Esophagus squamous epithelium (tissue), 5 donors: ENCODE measurements around the gene DLG4. TPM values are rescaled to one million over a fixed set of nuclear protein-coding genes. Genes with fewer than 3 reads are reported as not detected.
"Not testable (repeated sequence)": the region's sequence is repeated elsewhere in the genome, so short reads cannot be mapped to it uniquely, and the experiment has no call there.

Source experiments
- DNase-seq: peaks from one replicate; lab custom pipeline; 2025; lab: John Stamatoyannopoulos, UW
- H3K27ac ChIP-seq, 4 donors: fragments of 200-600 bp; sonication (generic); one replicate each; pipeline ENCODE4 v1.5.1; 2016 to 2019; ENCODE audit warnings: mild to moderate bottlenecking in 1 of 4
- H3K27me3 ChIP-seq, 4 donors: fragments of 200-600 bp; sonication (generic); 1 replicate in 3 of 4; 2 replicates in 1 of 4; pipeline versions ENCODE4 v1.5.1 to v1.6.0; 2017 to 2021; ENCODE audit warnings: antibody characterized with exemption in 1 of 4
- H3K36me3 ChIP-seq, 3 donors: fragments of 200-600 bp; sonication (generic); one replicate each; pipeline ENCODE4 v1.5.1; 2016 to 2019
- H3K4me1 ChIP-seq, 3 donors: fragments of 200-600 bp; sonication (generic); one replicate each; pipeline ENCODE4 v1.5.1; 2017 to 2019
- H3K4me3 ChIP-seq, 4 donors: fragments of 200-600 bp; sonication (generic); 1 replicate in 3 of 4; 2 replicates in 1 of 4; pipeline ENCODE4 v1.5.1; 2016 to 2019; ENCODE audit warnings: mild to moderate bottlenecking in 2 of 4, moderate library complexity in 1 of 4
- H3K9me3 ChIP-seq, 3 donors: fragments of 200-600 bp; sonication (generic); one replicate each; pipeline ENCODE4 v1.5.1; 2016 to 2019
- CTCF ChIP-seq, 6 experiments: fragments of 450-650 bp in 4 of 6; fragments of 200-600 bp in 2 of 6; sonication (generic) in 2 of 6; IDR thresholded peaks; one replicate each; pipeline ENCODE4 v1.5.1; 2016 to 2019; ENCODE audit warnings: antibody characterized with exemption in 6 of 6, mild to moderate bottlenecking in 4 of 6, moderate library complexity in 4 of 6
- POLR2A ChIP-seq, 4 donors: fragments of 450-650 bp; IDR thresholded peaks; one replicate each; pipeline ENCODE4 v1.6.1; 2017; ENCODE audit warnings: antibody characterized with exemption in 4 of 4, mild to moderate bottlenecking in 4 of 4, moderate library complexity in 3 of 4
- WGBS, 2 donors: methylation state at CpG; one replicate each; pipeline ENCODE4 v1.1.5; 2018; 5-methylcytosine and 5-hydroxymethylcytosine counted together
- intact Hi-C: fragments of 100-400 bp; cut with DNase I; formaldehyde crosslinking; loops from one replicate; pipeline ENCODE4 v1.15.0; 2022
- total RNA-seq, 4 donors: library from RNA; depleted of rRNA; stranded (reverse); fragments of >200 nt; gene quantifications; one replicate each; pipeline ENCODE4 v1.1.0, GENCODE V29; 2016
- donor health status: DM: yes; HTN: yes; CAD: no.

The DLG4 gene
- total RNA-seq, 4 donors from 2014 or later = 2.6 to 13.9 (median 6.0) TPM

DNA sequence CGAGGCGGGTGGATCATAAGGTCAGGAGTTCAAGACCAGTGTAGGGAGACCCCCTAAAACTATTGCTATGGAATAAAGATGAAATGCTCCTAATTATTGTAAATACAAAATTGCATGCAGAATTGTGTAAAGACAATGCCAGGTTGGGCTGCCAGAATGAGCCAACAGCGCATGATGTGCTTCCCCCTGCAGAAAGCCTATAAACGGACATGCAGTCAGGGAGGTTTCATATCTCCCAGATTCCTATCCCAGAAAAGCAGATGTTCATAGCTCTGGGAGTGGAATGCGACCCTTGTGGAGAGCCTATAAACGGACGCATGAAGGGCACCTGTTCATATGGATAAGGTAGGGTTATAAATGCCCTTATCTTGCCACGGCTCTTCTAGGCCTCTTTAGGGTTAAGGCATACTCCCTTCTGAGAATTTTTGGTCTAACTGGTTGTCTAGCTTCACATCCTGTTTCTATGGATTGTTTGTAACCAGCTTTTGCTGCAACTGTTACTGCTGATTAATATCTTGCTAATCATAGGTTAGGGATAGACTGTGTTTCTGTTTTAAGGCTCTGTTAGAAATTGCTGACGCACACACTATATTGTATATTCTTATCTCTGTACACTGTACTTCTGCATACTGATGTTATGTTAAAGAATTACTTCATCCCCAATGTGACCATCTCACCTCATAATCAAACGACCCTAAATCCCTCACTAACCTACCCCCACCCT lies 50.6 kb downstream of the DLG4 start:
- WGBS, 2 donors = 78 to 82% methylated on average over 10 of the region's 10 CpGs
- intact Hi-C loops, H3K27ac ChIP-seq: not testable (repeated sequence)

DNA sequence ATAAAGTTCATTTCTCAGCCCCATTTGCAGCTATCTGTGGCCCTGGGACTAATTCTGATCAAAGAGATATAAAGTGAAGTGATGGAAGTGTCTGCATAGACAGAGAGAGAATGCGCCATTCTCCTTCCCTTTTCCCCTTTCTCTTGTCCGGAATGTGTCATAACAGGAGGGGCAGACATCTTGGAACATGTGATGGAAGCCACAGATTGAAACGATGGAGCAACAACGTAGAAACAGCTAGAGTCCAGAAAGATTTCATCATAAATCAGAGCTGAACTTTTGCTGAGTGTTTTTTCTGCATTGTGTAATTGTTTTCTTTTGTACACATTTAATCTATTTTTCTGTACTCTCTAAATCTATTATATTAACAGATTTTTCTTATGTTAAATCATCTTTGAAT lies 51.8 kb downstream of the DLG4 start:
- Histone ChIP-seq H3K36me3 (no peaks in the 10 kb centered on the region), H3K4me1 (no peaks in the 10 kb centered on the region), H3K27me3 (no peaks in the 10 kb centered on the region), H3K27ac (no peak overlapping the region), H3K4me3 (no peak overlapping the region), H3K9me3 (peaks cover 0 to 3% (median 3%) of the 10 kb centered on the region in 3 donors)
- no peak for DNase-seq
- intact Hi-C loops = no loop called here
- 60% methylated on average over 4 of the region's 4 CpGs for WGBS, 2 donors
- TF ChIP-seq POLR2A (IDR thresholded peaks at IDR 0.05) (no peak), CTCF (IDR thresholded peaks at IDR 0.05) (no peak)

More for the DNA sequence above, 50.6 kb downstream of the DLG4 start:
- not testable (repeated sequence) for DNase-seq, H3K9me3 ChIP-seq, H3K27me3 ChIP-seq, H3K36me3 ChIP-seq, H3K4me1 ChIP-seq, H3K4me3 ChIP-seq

GRCh38 chr17:7166873-7167272 lies 52.8 kb downstream of the DLG4 start:
- DNase-seq = no peak
- Histone ChIP-seq H3K4me3 (no peak overlapping the region), H3K4me1 (no peaks in the 10 kb centered on the region), H3K9me3 (peaks cover 0 to 3% (median 3%) of the 10 kb centered on the region in 3 donors), H3K36me3 (no peaks in the 10 kb centered on the region), H3K27me3 (no peaks in the 10 kb centered on the region), H3K27ac (no peak overlapping the region)
- WGBS, 2 donors = 75 to 90% methylated on average over 5 to 7 of the region's 7 CpGs
- TF ChIP-seq POLR2A (IDR thresholded peaks at IDR 0.05) (no peak), CTCF (IDR thresholded peaks at IDR 0.05) (no peak)
- intact Hi-C loops = no loop called here

GRCh38 chr17:7159571-7159970 lies 60.1 kb downstream of the DLG4 start:
- H3K36me3 ChIP-seq, H3K9me3 ChIP-seq, H3K27ac ChIP-seq, DNase-seq, H3K4me3 ChIP-seq, intact Hi-C loops, H3K4me1 ChIP-seq: not testable (repeated sequence)
- peaks cover 0 to 19% (median 0%) of the 10 kb centered on the region in 4 donors for H3K27me3 ChIP-seq
- 60 to 62% methylated on average over 10 of the region's 10 CpGs for WGBS, 2 donors

DNA sequence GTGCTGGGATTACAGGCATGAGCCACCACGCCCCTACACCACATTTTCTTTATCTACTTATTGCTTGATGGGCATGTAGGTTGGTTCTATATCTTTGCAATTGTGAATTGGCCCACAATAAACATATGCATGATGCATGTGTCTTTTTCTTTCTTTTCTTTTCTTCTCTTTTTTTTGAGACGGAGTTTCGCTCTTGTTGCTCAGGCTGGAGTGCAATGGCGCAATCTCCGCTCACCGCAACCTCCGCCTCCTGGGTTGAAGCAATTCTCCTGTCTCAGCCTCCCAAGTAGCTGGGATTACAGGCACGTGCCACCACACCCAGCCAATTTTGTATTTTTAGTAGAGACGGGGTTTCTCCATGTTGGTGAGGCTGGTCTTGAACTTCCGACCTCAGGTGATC lies 61.2 kb downstream of the DLG4 start:
- H3K9me3 ChIP-seq, H3K4me3 ChIP-seq, DNase-seq, H3K36me3 ChIP-seq, intact Hi-C loops, H3K27ac ChIP-seq, H3K4me1 ChIP-seq: not testable (repeated sequence)
- WGBS, 2 donors = 70 to 76% methylated on average over 10 of the region's 10 CpGs
- H3K27me3 ChIP-seq = peaks cover 0 to 29% (median 0%) of the 10 kb centered on the region in 4 donors

GRCh38 chr17:7156342-7156940 lies 63.2 kb downstream of the DLG4 start:
- no peak for DNase-seq
- no peaks in the 10 kb centered on the region for H3K4me1 ChIP-seq
- no peak overlapping the region for H3K27ac ChIP-seq
- no peak for TF ChIP-seq POLR2A (IDR thresholded peaks at IDR 0.05)
- TF ChIP-seq CTCF (IDR thresholded peaks at IDR 0.05) = no peak
- H3K9me3 ChIP-seq = no peaks in the 10 kb centered on the region
- peaks cover 0 to 29% (median 0%) of the 10 kb centered on the region in 4 donors for H3K27me3 ChIP-seq
- no peak overlapping the region for H3K4me3 ChIP-seq
- WGBS, 2 donors = 71 to 75% methylated on average over 10 of the region's 10 CpGs
- H3K36me3 ChIP-seq = no peaks in the 10 kb centered on the region
- intact Hi-C loops = no loop called here
